ENCODE measurements around the gene C2orf78.

Gene C2orf78

DNA sequence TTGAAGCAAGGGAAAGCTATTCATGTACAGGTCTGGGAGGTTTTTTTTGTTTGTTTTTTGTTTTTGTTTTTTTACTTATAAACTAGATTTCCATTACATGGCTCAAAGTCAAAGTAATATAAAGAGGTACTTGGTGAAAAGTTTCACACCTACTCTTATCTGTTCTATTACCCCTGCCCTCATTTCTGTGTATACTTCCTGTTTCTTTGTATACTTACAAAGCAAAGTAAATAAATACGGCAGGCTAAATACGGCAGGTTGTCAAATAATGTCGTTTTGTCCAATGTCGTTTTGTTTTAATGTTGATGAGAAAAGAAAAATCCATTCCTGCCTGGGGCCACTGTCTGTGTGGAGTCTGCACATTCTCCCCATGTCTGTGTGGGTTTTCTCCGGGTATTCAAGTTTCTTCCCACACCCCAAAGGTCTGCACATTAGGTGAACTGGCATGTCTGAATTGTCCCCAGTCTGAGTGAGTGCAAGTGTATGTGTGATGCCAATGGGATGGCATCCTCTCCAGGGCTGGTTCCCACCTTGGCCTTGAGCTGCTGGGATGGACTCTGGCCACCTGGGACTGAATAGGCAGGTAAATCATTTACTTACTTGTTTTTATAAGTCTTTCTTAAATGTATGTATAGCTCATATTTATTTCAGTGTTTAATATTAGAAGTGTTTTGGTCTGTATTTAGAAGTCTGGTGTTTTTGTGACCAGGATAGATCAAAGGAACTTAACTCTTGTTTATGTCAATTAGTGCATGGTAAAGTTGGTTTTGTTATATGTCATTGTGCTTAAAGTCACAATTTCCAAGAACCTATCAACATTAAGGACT is 58.1 kb downstream of the C2orf78 start:
- no peak for DNase-seq

DNA sequence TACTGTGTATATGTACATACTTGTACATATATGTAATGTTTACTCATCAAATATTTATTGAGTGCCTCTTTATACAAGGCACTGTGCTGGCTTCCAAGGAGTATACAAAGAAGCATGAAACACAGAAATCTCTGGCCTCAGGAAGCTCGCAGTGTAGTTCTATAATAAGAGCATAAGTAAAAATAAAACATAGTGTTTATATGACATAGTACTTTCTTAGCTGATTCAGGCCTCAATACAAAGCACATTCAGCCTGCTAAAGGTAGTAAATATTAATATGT is 58.7 kb downstream of the C2orf78 start:
- DNase-seq, result no peak

DNA sequence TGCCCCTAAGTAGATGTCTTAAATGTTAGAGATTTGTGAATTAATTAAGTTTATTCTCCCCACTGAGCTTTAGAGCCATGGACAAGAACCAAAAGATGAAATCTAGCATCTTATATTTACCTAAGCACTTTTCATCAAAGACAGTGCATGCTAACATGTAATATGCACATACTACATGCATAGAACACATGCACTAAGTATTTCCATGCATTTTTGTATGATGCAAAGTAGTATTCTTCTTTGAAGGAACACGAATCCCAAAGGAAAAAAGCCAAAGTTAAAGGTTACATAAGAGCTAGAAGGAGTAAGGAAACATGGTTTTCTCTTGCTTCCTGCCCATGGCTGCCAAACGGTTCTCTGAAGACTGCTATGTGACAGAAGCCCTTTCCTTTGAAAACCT is 60.1 kb downstream of the C2orf78 start:
- DNase-seq, result no peak

DNA sequence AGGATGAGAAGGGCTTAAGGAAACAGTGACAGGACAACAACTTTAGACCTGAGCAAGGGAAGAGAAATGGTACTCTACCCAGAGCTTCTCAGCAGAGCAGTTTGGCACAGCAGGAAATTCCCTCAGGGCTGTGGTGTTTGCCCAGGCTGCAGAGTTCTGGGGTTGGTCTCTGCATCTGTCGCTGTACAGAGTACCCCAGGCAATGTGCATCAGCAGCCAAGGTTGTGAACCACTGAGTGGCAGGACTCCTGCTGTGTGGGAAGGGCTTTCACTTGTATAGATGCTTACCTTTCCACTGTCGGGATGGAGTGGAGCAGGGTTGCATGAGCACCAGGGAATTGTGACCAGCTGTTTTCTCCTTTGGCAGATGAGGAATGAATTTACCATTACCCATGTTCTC is 66.0 kb downstream of the C2orf78 start:
- no peak for DNase-seq

DNA sequence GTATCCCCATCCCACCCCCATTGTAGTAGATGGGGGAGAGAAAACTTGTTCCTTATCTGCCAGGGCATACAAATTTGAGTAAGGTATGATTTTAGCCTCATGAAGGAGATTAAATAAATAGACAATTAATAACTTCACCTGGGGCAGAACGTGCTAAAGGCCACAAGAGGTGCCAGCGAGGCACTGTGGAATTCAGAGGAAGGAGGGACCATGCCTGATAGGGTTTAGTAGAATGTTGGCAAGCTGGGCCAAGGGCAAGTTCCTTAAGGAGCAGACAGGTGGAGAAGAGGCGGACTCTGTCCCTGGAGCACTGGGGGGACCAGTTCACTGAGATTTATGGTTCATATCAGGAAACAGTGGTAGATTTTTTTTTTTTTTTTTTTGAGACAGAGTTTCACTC is 67.3 kb downstream of the C2orf78 start:
- DNase-seq, result no peak

DNA sequence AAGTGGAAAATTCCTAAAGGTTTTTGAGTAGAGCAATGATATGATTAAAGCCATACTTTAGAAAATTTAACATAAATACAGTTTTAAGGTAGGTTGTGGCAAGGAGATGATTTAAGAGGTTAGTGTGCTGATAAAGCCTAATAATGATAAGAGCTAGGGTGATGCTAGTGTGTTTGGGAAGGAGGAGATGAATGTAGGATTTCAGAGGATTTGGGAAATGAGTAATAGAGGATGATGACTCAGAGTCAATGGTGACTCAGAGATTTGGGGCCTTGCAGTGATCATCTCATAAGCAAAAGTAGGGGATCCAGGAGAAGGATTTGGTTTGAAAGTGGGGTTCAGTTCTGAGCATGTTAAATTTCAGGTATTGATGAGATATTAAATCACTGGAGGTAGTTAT is 68.0 kb downstream of the C2orf78 start:
- DNase-seq, result no peak

DNA sequence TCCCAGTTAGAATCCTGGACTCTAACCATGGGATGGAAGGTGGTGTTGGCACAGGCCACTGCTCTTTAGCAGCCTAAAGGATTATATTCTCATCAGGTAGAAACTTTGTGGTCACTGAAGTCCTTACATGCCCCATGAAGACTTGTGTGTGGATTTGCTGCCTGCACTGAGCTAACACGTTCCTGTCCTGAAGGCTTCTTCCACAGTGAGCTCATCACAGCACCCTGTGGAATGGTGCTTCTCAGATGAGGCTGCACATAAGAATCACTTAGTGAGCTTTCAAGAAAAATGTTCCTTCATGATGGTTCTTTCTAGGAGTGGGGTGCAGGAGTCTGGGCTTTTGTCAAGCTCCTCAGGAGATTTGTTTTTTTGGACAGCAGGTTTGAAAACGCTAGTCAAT is 71.5 kb downstream of the C2orf78 start:
- no peak for DNase-seq

DNA sequence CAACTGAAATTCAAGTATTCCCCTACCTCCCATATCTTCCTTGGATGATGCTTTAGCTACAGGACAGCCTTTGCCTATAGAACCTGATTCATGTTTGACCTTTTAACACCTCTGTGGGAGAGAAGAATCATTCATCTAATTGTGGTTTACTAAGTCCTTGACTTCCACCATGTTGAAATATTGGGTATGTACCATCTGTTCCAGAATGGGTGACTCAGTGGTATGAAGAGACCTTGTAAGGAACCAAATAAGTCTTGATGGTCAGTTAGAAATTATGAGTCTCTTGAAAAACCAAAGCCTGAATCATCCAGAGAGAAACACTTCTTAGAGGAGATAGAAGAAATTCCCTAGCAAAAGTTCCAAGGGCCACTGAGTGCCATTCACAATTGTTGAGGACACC is 72.2 kb downstream of the C2orf78 start:
- no peak for DNase-seq

DNA sequence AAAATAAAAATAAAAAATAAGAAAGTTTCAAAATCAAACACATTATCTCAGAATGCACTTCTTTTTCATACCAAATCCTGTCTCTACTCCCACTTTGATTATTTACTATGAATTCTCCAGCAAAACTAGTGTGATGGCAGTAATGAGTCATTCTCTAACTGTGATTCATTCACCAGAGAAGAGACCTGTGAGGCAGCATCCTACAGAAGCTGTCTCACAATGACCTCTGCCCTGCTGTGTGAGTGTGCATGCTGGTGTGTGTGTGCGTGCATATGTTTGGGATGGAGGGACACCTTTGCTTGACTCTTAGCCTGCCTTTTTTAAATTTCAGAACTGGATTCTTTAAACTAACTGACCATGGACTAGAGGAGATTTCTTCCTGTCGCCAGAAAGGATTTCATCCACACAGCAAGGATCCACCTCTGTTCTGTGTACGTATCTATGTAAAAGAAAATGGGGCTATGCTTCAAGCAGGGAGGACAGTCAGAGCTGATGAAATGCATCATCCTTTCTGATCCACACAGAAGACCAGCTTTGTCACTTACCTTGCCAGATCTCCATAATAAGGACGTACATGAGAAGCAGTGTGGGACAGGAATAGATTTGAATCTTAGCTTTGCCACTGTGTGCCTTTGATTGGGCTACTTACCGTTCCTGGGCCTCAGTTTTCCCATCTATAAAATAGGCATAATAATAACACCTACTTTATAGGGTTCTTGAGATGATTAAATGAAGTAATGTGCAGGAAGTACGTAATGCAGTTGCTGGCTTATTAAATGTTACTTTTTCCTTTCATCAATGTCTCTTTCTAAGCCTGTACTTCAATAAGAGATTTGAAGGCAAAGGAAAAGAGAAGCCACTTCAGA is 76.0 kb downstream of the C2orf78 start:
- no peak for DNase-seq

DNA sequence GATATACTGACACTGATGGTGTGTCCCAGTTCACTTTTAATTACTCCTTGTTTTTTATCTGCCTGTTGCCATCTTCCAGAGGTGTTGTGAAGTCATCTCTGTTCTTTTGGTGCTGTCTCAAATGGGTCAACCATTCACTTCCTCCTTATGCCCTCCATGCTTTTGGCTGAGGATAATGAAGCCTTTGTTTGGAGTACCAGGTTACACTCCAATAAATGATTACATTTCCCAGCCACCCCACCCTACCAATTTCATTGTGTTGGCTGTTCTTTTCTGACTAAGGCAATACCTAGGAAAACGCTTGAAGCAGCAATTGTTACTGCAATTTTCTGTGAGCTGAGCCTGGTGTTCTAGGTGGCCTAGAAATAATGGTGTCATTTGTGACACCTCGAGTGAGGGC is 79.0 kb downstream of the C2orf78 start:
- DNase-seq, result no peak
